NCI-H128 (cell line): Measurements from ENCODE around the gene FOXK2.

Experiments
- DNase-seq: peaks from one replicate; lab custom pipeline; 2025; ENCODE audit not compliant: unreplicated experiment; lab: John Stamatoyannopoulos, UW

FOXK2 gene

GRCh38 chr17:82633343-82633742, 113.8 kb downstream of the FOXK2 start:
- DNase-seq: no peak

- no peak for DNase-seq
These were observed 117.4 kb downstream of the FOXK2 start for GRCh38 chr17:82636626-82637598.

GRCh38 chr17:82638183-82638773, 118.7 kb downstream of the FOXK2 start:
- DNase-seq: no peak

- no peak for DNase-seq
These were observed 120.1 kb downstream of the FOXK2 start for GRCh38 chr17:82639628-82640027.

- DNase-seq: no peak
These were observed 120.5 kb downstream of the FOXK2 start for GRCh38 chr17:82640036-82640435.

GRCh38 chr17:82642022-82642421, 122.5 kb downstream of the FOXK2 start:
- DNase-seq: no peak

- DNase-seq: no peak
These were observed 124.6 kb downstream of the FOXK2 start for GRCh38 chr17:82644148-82644547.

GRCh38 chr17:82645516-82645915, 126.0 kb downstream of the FOXK2 start:
- no peak for DNase-seq

- DNase-seq: no peak
These were observed 128.1 kb downstream of the FOXK2 start for GRCh38 chr17:82647593-82648164.

GRCh38 chr17:82648165-82648668, 128.7 kb downstream of the FOXK2 start, which contains the start of gene WDR45B:
TSS of gene WDR45B (minus strand) at chr17:82648444. CDS start at chr17:82648340, 104 bp downstream.
- peak; percentile 60 for DNase-seq

GRCh38 chr17:82648742-82649331, 129.3 kb downstream of the FOXK2 start:
- DNase-seq: no peak

- no peak for DNase-seq
These were observed 130.1 kb downstream of the FOXK2 start for GRCh38 chr17:82649501-82650261.

GRCh38 chr17:82650723-82651122, 131.2 kb downstream of the FOXK2 start:
- DNase-seq: no peak

GRCh38 chr17:82653651-82654528, 134.4 kb downstream of the FOXK2 start:
- no peak for DNase-seq
